Fibroblast of villous mesenchyme (primary cell): ENCODE data around the gene KRT7. TPM values are rescaled to one million over a fixed set of nuclear protein-coding genes. Genes with fewer than 3 reads are reported as not detected.

Source experiments
- DNase-seq: peaks from one replicate; pipeline ENCODE4 v3.0.0-alpha.2; 2010; ENCODE audit warnings: low read depth
- H3K4me3 ChIP-seq: 2 replicates; pipeline ENCODE4 v1.5.1; 2011; ENCODE audit warnings: low read depth, mild to moderate bottlenecking, low read length
- total RNA-seq: library from RNA; depleted of rRNA; stranded (reverse); fragments of >200 nt; gene quantifications from 2 replicates; pipeline ENCODE4 v1.2.3, GENCODE V29; 2012
- TF ChIP-seq, protein P1 (sequence below): IDR thresholded peaks from 2 replicates; pipeline ENCODE4 v1.5.1; 2012; ENCODE audit warnings: low read depth, mild to moderate bottlenecking, low read length; ENCODE audit not compliant: insufficient read depth

Gene KRT7
- total RNA-seq, 1 donor = 36.7 TPM

- no peak for DNase-seq
- TF ChIP-seq, protein P1, sequence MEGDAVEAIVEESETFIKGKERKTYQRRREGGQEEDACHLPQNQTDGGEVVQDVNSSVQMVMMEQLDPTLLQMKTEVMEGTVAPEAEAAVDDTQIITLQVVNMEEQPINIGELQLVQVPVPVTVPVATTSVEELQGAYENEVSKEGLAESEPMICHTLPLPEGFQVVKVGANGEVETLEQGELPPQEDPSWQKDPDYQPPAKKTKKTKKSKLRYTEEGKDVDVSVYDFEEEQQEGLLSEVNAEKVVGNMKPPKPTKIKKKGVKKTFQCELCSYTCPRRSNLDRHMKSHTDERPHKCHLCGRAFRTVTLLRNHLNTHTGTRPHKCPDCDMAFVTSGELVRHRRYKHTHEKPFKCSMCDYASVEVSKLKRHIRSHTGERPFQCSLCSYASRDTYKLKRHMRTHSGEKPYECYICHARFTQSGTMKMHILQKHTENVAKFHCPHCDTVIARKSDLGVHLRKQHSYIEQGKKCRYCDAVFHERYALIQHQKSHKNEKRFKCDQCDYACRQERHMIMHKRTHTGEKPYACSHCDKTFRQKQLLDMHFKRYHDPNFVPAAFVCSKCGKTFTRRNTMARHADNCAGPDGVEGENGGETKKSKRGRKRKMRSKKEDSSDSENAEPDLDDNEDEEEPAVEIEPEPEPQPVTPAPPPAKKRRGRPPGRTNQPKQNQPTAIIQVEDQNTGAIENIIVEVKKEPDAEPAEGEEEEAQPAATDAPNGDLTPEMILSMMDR = no peak
- H3K4me3 ChIP-seq = no peak overlapping the region
Observed at GRCh38 chr12:52187206-52187605, 45.8 kb upstream of the KRT7 start.

DNA sequence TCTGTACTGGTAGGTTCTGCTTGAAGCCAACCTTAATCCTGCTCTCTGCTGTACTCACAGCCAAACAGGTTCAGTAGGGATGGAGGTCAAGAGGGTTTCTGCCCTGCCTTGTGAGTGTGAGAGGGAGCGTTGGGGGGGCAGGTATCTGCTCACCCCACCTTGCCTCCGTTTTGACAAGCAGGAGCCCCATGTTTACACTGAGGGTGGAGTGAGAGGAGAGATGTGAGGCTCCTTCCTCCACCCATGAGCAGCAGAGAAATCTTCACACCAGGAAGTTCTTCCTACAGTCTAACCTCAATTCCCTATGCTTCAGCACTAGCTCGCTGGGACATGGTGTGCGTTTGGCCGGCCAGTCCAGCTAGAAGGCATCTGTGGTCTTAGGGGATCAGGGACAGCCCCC, 45.4 kb upstream of the KRT7 start:
- no peak for DNase-seq
- H3K4me3 ChIP-seq = no peak overlapping the region
- TF ChIP-seq, protein P1 = no peak

DNA sequence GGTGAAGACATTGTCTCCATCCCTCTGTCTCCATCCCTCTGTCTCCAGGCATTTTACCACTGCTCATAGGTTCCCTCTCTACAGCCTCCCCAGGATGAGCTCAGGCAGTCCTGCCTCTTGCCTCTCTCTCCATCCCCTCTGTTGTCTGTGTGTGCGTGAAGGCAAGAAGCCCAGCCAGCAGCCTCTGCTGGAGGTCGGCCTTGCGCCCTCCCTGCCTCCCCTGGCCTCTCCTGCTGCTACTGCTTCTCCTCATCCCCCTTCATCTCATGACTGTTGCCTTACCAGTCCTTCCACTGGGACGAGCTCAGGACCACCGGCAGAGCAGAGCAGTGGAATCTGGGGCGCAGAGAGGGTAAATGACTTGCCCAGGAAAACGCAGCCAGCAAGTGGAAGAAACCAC, 44.4 kb upstream of the KRT7 start:
- no peak overlapping the region for H3K4me3 ChIP-seq
- TF ChIP-seq, protein P1 = no peak
- no peak for DNase-seq

DNA sequence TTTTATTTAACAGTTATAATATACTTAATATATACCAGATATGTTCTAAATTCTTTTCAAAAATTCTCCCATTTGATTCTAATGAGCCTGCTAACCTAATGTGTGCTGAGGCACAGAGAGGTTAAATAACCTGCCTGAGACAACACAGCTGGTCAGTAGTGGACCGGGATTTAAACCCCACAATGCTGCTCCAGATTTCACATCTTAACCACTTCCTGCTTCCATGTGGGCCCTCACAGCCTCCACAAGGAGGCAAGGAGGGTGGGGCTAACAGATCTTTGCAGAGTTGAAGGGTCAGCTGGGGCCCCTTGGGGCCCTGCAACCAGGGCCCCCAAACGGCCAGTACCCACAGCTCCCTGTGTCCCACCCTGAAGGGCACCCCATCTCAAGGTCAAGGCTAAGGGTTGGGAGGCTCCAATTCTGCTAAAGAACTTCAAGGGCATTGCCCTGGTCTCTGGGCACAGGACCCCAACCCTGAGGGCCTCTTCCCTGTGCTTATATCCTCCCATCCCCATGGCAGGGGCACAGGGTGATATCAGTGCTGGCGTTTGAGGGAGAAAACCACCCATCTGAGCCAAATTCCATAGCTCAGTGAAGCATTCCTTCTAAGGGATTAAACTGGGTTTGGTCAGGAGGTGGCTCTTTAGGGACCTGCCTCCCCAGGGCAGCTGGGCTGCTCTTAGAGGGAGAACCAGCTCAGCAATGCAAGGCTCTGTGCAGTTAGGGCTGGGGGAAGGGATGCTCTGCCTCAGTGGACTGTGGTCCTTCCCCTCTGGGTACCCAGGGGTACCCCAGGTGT, 43.5 kb upstream of the KRT7 start:
- TF ChIP-seq, protein P1 = no peak
- DNase-seq = peak; percentile 39
- no peak overlapping the region for H3K4me3 ChIP-seq

- H3K4me3 ChIP-seq = no peak overlapping the region
- TF ChIP-seq, protein P1 = no peak
- no peak for DNase-seq
Observed at GRCh38 chr12:52190860-52191729, 41.9 kb upstream of the KRT7 start.

GRCh38 chr12:52191841-52192791, 40.9 kb upstream of the KRT7 start, which contains the start of gene KRT80:
Gene KRT80 (minus strand): TSS chr12:52192014. CDS start chr12:52191902, 112 bp downstream.
- H3K4me3 ChIP-seq = no peak within 1 kb of the TSS
- TF ChIP-seq, protein P1 = no peak
- DNase-seq = peak; percentile 98
